HEK293 (cell line): ENCODE measurements around the gene GRK5.

Experiments used
- ZBTB17 ChIP-seq: fragments of 450-650 bp; formaldehyde crosslinking; IDR thresholded peaks from 2 replicates; pipeline ENCODE4 v1.5.1; 2016; ENCODE audit warnings: missing biosample characterization, missing genetic modification characterization
- ZFHX2 ChIP-seq: fragments of 450-650 bp; formaldehyde crosslinking; conservative IDR thresholded peaks from 2 replicates; pipeline ENCODE4 v1.5.1; 2016; ENCODE audit warnings: missing biosample characterization, missing genetic modification characterization
- ZNF138 ChIP-seq: fragments of 450-650 bp; formaldehyde crosslinking; IDR thresholded peaks from 2 replicates; pipeline ENCODE4 v1.5.1; 2016; ENCODE audit warnings: missing biosample characterization, missing genetic modification characterization, borderline replicate concordance
- TF ChIP-seq, protein P1 (sequence below): fragments of 450-650 bp; formaldehyde crosslinking; IDR thresholded peaks from 2 replicates; pipeline ENCODE4 v1.5.1; 2016; ENCODE audit warnings: missing biosample characterization, missing genetic modification characterization

- TF ChIP-seq, protein P1, sequence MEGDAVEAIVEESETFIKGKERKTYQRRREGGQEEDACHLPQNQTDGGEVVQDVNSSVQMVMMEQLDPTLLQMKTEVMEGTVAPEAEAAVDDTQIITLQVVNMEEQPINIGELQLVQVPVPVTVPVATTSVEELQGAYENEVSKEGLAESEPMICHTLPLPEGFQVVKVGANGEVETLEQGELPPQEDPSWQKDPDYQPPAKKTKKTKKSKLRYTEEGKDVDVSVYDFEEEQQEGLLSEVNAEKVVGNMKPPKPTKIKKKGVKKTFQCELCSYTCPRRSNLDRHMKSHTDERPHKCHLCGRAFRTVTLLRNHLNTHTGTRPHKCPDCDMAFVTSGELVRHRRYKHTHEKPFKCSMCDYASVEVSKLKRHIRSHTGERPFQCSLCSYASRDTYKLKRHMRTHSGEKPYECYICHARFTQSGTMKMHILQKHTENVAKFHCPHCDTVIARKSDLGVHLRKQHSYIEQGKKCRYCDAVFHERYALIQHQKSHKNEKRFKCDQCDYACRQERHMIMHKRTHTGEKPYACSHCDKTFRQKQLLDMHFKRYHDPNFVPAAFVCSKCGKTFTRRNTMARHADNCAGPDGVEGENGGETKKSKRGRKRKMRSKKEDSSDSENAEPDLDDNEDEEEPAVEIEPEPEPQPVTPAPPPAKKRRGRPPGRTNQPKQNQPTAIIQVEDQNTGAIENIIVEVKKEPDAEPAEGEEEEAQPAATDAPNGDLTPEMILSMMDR (tag by site-specific recombination): no peak
- TF ChIP-seq ZBTB17 (tag by site-specific recombination) (no peak), ZFHX2 (no peak), ZNF138 (no peak)
Measured at GRCh38 chr10:119448628-119449584, 241.5 kb downstream of the GRK5 start.
